Testis (tissue), 2 donors: Measurements from ENCODE around the gene SCGB2B2.

Experiments used
- CTCF ChIP-seq, 3 experiments: fragments of 450-650 bp in 2 of 3; fragments of 200-600 bp in 1 of 3; sonication (generic) in 1 of 3; IDR thresholded peaks; one replicate each; pipeline ENCODE4 v1.5.1; 2016 to 2019; ENCODE audit warnings: antibody characterized with exemption in 3 of 3, mild to moderate bottlenecking in 2 of 3, moderate library complexity in 1 of 3
- POLR2A ChIP-seq: fragments of 450-650 bp; IDR thresholded peaks from one replicate; pipeline ENCODE4 v1.6.1; 2017; ENCODE audit warnings: antibody characterized with exemption, mild to moderate bottlenecking, moderate library complexity

- TF ChIP-seq CTCF (IDR thresholded peaks at IDR 0.05) = no peak
- TF ChIP-seq POLR2A = no peak
Measured at GRCh38 chr19:34692549-34692948, 15.6 kb upstream of the SCGB2B2 start.
